Measurements from ENCODE around the gene ID1. TPM values are rescaled to one million over a fixed set of nuclear protein-coding genes. Genes with fewer than 3 reads are reported as not detected.

ID1 gene
- total and polyA plus RNA-seq, 2 of the 13 experiments (the other 11 are each of a cell fraction or from before 2014, with no cell fraction given) = 320 to 419 TPM

GRCh38 chr20:31605031-31605901 is at the start of gene ID1 (continued):
- TF ChIP-seq ZNF800 (CRISPR knock-in tag; IDR thresholded peaks at IDR 0.05) (peak; percentile 95), IRF2 (CRISPR knock-in tag; IDR thresholded peaks at IDR 0.05) (peak; percentile 92), ZNF576 (CRISPR knock-in tag; IDR thresholded peaks at IDR 0.05) (0 out of 2 replicates have a peak, but pooled peaks have one; percentile 32), CSRNP2 (CRISPR knock-in tag; conservative IDR thresholded peaks at IDR 0.05; ENCODE audit: low read depth) (peak; percentile 78; the same call in 1 of the 2 replicates), BCLAF1 (IDR thresholded peaks at IDR 0.05) (no peak), ATAD3A (CRISPR knock-in tag; IDR thresholded peaks at IDR 0.05) (no peak; the same call in none of the 2 replicates), STAG1 (CRISPR knock-in tag; IDR thresholded peaks at IDR 0.05) (peak; percentile 26; the same call in 1 of the 2 replicates), MEIS1 (CRISPR knock-in tag; IDR thresholded peaks at IDR 0.05; ENCODE audit: borderline replicate concordance) (0 out of 2 replicates have a peak, but pooled peaks have one; percentile 20), ZNF577 (CRISPR knock-in tag; IDR thresholded peaks at IDR 0.05; ENCODE audit: borderline replicate concordance, low read depth) (peak; percentile 78), ZFP91 (CRISPR knock-in tag; IDR thresholded peaks at IDR 0.05; ENCODE audit: borderline replicate concordance) (peak; percentile 97), ZNF362 (CRISPR knock-in tag; IDR thresholded peaks at IDR 0.05; ENCODE audit: borderline replicate concordance) (peak; percentile 97), ZNF614 (CRISPR knock-in tag; IDR thresholded peaks at IDR 0.05; ENCODE audit: borderline replicate concordance) (peak; percentile 97; the same call in 1 of the 2 replicates), NR2F2 (IDR thresholded peaks at IDR 0.05; ENCODE audit: borderline replicate concordance, low read depth) (no peak), HMGA1 (CRISPR knock-in tag; conservative IDR thresholded peaks at IDR 0.05) (no peak), DMTF1 (CRISPR knock-in tag; IDR thresholded peaks at IDR 0.05) (peak; percentile 93)

All from HepG2 (cell line).